Right lobe of liver (tissue), 4 donors: ENCODE measurements around the gene LONP2.

Experiments used
- CTCF ChIP-seq, 4 donors: fragments of 200-600 bp in 3 of 4; fragments of 450-650 bp in 1 of 4; IDR thresholded peaks; one replicate each; pipeline versions ENCODE4 v1.5.1 to v1.8.0; 2016 to 2022; ENCODE audit warnings: antibody characterized with exemption in 4 of 4, mild to moderate bottlenecking in 2 of 4
- POLR2A ChIP-seq: fragments of 450-650 bp; IDR thresholded peaks from one replicate; pipeline ENCODE4 v1.6.1; 2017; ENCODE audit warnings: antibody characterized with exemption, mild to moderate bottlenecking
- donor health status: DM: no; HTN: no; CAD: no.
- donor health status: DM: no; HTN: no; CAD: no.
- donor health status: DM: no; HTN: yes; CAD: no.

DNA sequence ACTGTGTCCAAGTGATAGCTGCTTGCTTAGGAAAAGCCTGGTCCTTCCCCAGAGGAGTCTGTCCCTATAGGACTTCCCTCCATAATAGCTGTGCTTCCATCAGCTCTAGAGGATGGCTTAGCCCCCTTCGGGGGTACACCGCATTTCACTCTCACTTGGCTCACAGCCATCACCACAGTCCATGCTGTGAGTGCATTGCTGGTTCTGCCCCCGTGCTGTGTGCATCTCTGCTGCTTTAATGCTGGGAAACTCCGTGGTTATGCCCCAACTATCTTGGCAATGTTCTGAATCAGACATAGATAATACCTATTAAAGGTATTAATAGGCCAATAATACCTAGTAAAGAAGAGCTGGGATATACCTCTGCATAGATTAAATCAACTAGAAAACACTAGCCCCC, 82.8 kb downstream of the LONP2 start:
- TF ChIP-seq CTCF (IDR thresholded peaks at IDR 0.05) (no peak), POLR2A (no peak)
